Measurements from ENCODE around the gene TNPO1.

- TF ChIP-seq POLR2A (IDR thresholded peaks at IDR 0.05) (no peak), CTCF (IDR thresholded peaks at IDR 0.05) (no peak)
Measured at GRCh38 chr5:72815580-72816283, 729 bp upstream of the TNPO1 start.
